H1 (cell line): ENCODE measurements around the gene PRKCD. TPM values are rescaled to one million over a fixed set of nuclear protein-coding genes. Genes with fewer than 3 reads are reported as not detected.

Experiments used
- CBX8 ChIP-seq: fragments of 300-800, 300-1000 bp; sonication (generic); IDR thresholded peaks from 2 replicates; pipeline ENCODE4 v1.7.1; 2016; ENCODE audit warnings: low read depth, low read length, borderline replicate concordance
- CREB1 ChIP-seq: IDR thresholded peaks from 2 replicates; pipeline ENCODE4 v1.6.1; 2012; ENCODE audit warnings: inconsistent platforms
- CTCF ChIP-seq, 3 experiments: IDR thresholded peaks; 1 replicate in 2 of 3; 2 replicates in 1 of 3; pipeline versions ENCODE4 v1.5.1 to v1.6.1; 2011; ENCODE audit warnings: low read length in 3 of 3, mild to moderate bottlenecking in 3 of 3, inconsistent platforms in 2 of 3, low read depth in 1 of 3, moderate library complexity in 1 of 3; ENCODE audit not compliant: insufficient read depth in 1 of 3; ENCODE audit errors: control extremely low read depth in 1 of 3
- PHF8 ChIP-seq: fragments of 200-600 bp; sonication (generic); conservative IDR thresholded peaks from 2 replicates; pipeline ENCODE4 v1.7.1; 2012; ENCODE audit warnings: low read depth, mild to moderate bottlenecking, inconsistent platforms, low read length, moderate library complexity
- RXRA ChIP-seq: IDR thresholded peaks from 2 replicates; pipeline ENCODE4 v1.6.1; 2011; ENCODE audit warnings: low read depth, mild to moderate bottlenecking, low read length, moderate library complexity; ENCODE audit not compliant: insufficient read depth
- SIX5 ChIP-seq: IDR thresholded peaks from 2 replicates; pipeline ENCODE4 v1.6.1; 2011; ENCODE audit warnings: mild to moderate bottlenecking, low read depth, low read length
- TCF12 ChIP-seq: IDR thresholded peaks from 2 replicates; pipeline ENCODE4 v1.6.1; 2011; ENCODE audit warnings: low read depth, mild to moderate bottlenecking, low read length
- YY1 ChIP-seq: IDR thresholded peaks from 2 replicates; pipeline ENCODE4 v1.6.1; 2011; ENCODE audit warnings: low read depth, mild to moderate bottlenecking, low read length
- polyA plus RNA-seq, 7 experiments: library from polyadenylated mRNA; depleted of rRNA in 3 of 7; stranded (reverse) in 5 of 7; unstranded in 2 of 7; fragments of >200 nt in 5 of 7; fragments of 200-250 nt in 2 of 7; gene quantifications; 1 replicate in 5 of 7; 2 replicates in 1 of 7; 4 replicates in 1 of 7; pipeline versions ENCODE4 v1.2.1 to v1.2.3, GENCODE V29; 2011 to 2013; ENCODE audit warnings: missing spikeins in 2 of 7, mixed read lengths in 2 of 7
- total RNA-seq: library from RNA; stranded (reverse); fragmentation: NEBNext Ultra II Directional; extraction: Animal tissue kit (Norgen Biotek cat#: 25700); gene quantifications from 2 replicates; pipeline ENCODE4 v1.2.1, GENCODE V29; 2021

The PRKCD gene
- total and polyA plus RNA-seq, 2 of the 8 experiments (the other 6 are each of a cell fraction or from before 2014, with no cell fraction given): 22.6 to 23.9 TPM

GRCh38 chr3:53120336-53120735 is 40.7 kb upstream of the PRKCD start (continued):
- no peak for TF ChIP-seq CTCF (IDR thresholded peaks at IDR 0.05; ENCODE audit: control extremely low read depth in 1 of 3, insufficient read depth in 1 of 3, low read depth in 1 of 3, low read length in 3 of 3)
- no peak for TF ChIP-seq TCF12
- TF ChIP-seq CBX8: no peak
- TF ChIP-seq SIX5: no peak
- TF ChIP-seq RXRA: no peak
- TF ChIP-seq PHF8: no peak
- TF ChIP-seq CREB1: no peak
- TF ChIP-seq YY1: no peak
